Heart left ventricle (tissue), 13 donors: Measurements from ENCODE around the gene MED12L.

Experiments
- POLR2A ChIP-seq, 2 donors: fragments of 450-650 bp; IDR thresholded peaks; one replicate each; pipeline ENCODE4 v1.6.1; 2017; ENCODE audit warnings: antibody characterized with exemption in 2 of 2, mild to moderate bottlenecking in 2 of 2, moderate library complexity in 2 of 2
- TF ChIP-seq, protein P1 (sequence below), 12 donors: fragments of 200-600 bp; sonication (generic) in 4 of 12; IDR thresholded peaks; one replicate each; pipeline versions ENCODE4 v1.5.0 to v1.8.0; 2018 to 2022; ENCODE audit warnings: antibody characterized with exemption in 12 of 12, mild to moderate bottlenecking in 5 of 12
- donor health status: ischemic (EF 13 %, LVEDD 7.1; RV severe dilation, severe dysfunction).
- donor health status: DM: no; HTN: yes; CAD: no.
- donor health status: DM: no; HTN: no; CAD: no.
- donor health status: ischemic (EF 25% LVEDD 6.9; RV normal size, moderate dysfunction).
- donor health status: ischemic (EF 25% LVEDD 5.7; RV mildly dilated, moderate dysfunction).
- donor health status: ischemic (EF 35%, LVEDD 5.7; RV mildly dilated, moderate dysfunction).
- donor health status: nonischemic (EF 11% LVEDD 7.7; RV severe dilation, severe dysfunction).
- donor health status: DM: yes; HTN: yes; CAD: no.
- donor health status: PGD.
- donor health status: ischemic (EF 29% LVEDD 5.4; RV normal size, mild dysfunction).
- donor health status: nonischemic (EF 23%, LVEDD 6.1; RV moderate dilation, normal function).

DNA sequence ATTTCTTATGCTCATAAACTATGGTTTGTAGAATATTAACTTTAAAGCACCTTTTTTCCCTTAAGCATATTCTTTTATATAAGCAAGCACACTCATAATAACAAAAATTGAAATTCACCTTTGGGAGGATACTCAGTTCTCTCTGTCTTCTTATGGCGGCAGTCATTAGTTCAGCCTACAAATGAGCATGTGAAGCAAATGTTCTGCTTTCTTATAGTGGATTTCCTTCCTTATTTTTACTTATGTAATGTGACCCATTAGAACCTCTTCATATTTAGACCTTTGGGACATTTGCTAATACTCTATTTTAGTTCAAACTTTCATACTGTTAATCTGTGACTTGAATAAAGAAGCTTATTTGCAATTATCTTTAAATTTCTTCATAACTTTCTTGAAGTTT lies 243.9 kb downstream of the MED12L start, which contains the start of gene P2RY13:
- TF ChIP-seq, protein P1, sequence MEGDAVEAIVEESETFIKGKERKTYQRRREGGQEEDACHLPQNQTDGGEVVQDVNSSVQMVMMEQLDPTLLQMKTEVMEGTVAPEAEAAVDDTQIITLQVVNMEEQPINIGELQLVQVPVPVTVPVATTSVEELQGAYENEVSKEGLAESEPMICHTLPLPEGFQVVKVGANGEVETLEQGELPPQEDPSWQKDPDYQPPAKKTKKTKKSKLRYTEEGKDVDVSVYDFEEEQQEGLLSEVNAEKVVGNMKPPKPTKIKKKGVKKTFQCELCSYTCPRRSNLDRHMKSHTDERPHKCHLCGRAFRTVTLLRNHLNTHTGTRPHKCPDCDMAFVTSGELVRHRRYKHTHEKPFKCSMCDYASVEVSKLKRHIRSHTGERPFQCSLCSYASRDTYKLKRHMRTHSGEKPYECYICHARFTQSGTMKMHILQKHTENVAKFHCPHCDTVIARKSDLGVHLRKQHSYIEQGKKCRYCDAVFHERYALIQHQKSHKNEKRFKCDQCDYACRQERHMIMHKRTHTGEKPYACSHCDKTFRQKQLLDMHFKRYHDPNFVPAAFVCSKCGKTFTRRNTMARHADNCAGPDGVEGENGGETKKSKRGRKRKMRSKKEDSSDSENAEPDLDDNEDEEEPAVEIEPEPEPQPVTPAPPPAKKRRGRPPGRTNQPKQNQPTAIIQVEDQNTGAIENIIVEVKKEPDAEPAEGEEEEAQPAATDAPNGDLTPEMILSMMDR (IDR thresholded peaks at IDR 0.05), result no peak
- no peak for TF ChIP-seq POLR2A (IDR thresholded peaks at IDR 0.05)
